ENCODE data around the gene ARHGAP21. TPM values are rescaled to one million over a fixed set of nuclear protein-coding genes. Genes with fewer than 3 reads are reported as not detected.

ARHGAP21 gene
- total and polyA plus RNA-seq, 9 of the 15 experiments (the other 6 are each of a cell fraction or from before 2014, with no cell fraction given): 13.6 to 145 (median 60.8) TPM

- ATAC-seq: no peak; the same call in 2 of the 3 replicates
- H3K9ac ChIP-seq (ENCODE audit: insufficient read depth in 1 of 2, low read depth in 2 of 2, low read length in 2 of 2): no peak overlapping the region
- intact Hi-C loops (cut with micrococcal nuclease): no loop called here
- H3K4me3 ChIP-seq: no peak overlapping the region
- no peak overlapping the region for H3K4me2 ChIP-seq (ENCODE audit: insufficient read depth, low read length)
- FAIRE-seq: no peak
- no peak overlapping the region for H2AFZ ChIP-seq (ENCODE audit: low read depth, low read length)
- peak in 1 of 4 experiments; percentile 29 for DNase-seq (ENCODE audit: extremely low read depth in 1 of 4, low spot score in 3 of 4)
- 55% methylated on average over 4 of the region's 4 CpGs for WGBS (ENCODE audit: insufficient coverage, low coverage, missing lambda C conversion rate)
- no peaks in the 10 kb centered on the region for H3K9me3 ChIP-seq (replicated peaks; ENCODE audit: control insufficient read depth, insufficient read depth, low read depth, low read length)
- in situ Hi-C loops (cut with MboI): no loop called here
- peaks cover 86% of the 10 kb centered on the region for H3K79me2 ChIP-seq (ENCODE audit: control insufficient read depth, insufficient read depth, low read length)
- no peaks in the 10 kb centered on the region for H3K27me3 ChIP-seq (ENCODE audit: control insufficient read depth in 2 of 2, insufficient read depth in 2 of 2, low read length in 2 of 2)
- no peaks in the 10 kb centered on the region for H4K20me1 ChIP-seq (replicated peaks; ENCODE audit: control insufficient read depth, insufficient read depth, low read length)
- ChIA-PET POLR2A (interaction anchor here (1.0 to 1.8 kb wide), 3 partner anchors 9 to 15 kb away, joined by 4 to 9 read pairs (median 6); no protein-coding TSS in a partner anchor), CTCF (ENCODE audit: low intra/inter-chr PET ratio) (no interaction called here)
- peaks cover 4 to 12% of the 10 kb centered on the region in 2 experiments; a peak in 4 of 5 replicates for H3K4me1 ChIP-seq (replicated peaks in 1 of 2; ENCODE audit: control insufficient read depth in 2 of 2, insufficient read depth in 2 of 2, low read length in 2 of 2)
- H3K9me1 ChIP-seq (ENCODE audit: control insufficient read depth, insufficient read depth, low read length): peaks cover 3% of the 10 kb centered on the region
- 0 out of 3 replicates have a peak overlapping the region, but pooled peaks have one; percentile 2 for H3K27ac ChIP-seq (ENCODE audit: extremely low read depth, low read depth, low read length)
- BruUV-seq (replicated peaks): no TSS peak
- H3K36me3 ChIP-seq (ENCODE audit: control insufficient read depth, insufficient read depth, low read length): peaks cover 5% of the 10 kb centered on the region; the same call in 2 of the 3 replicates
- TF ChIP-seq THAP7 (CRISPR knock-in tag; IDR thresholded peaks at IDR 0.05) (no peak), CHAMP1 (IDR thresholded peaks at IDR 0.05) (no peak), FOXM1 (IDR thresholded peaks at IDR 0.05; ENCODE audit: low read depth) (no peak), FOXM1 (CRISPR knock-in tag; IDR thresholded peaks at IDR 0.05; ENCODE audit: low read depth) (no peak), ARNT (IDR thresholded peaks at IDR 0.05) (no peak), TFAM (CRISPR knock-in tag; conservative IDR thresholded peaks at IDR 0.05) (no peak), ZNF253 (CRISPR knock-in tag; conservative IDR thresholded peaks at IDR 0.05) (no peak), RREB1 (CRISPR knock-in tag; IDR thresholded peaks at IDR 0.05) (no peak), FOXK2 (conservative IDR thresholded peaks at IDR 0.05 in 1 of 2, IDR thresholded peaks at IDR 0.05 in 1 of 2; ENCODE audit: low read depth in 2 of 2) (no peak), RFX5 (IDR thresholded peaks at IDR 0.05; ENCODE audit: low read depth, low read length) (no peak), MLX (CRISPR knock-in tag; conservative IDR thresholded peaks at IDR 0.05) (no peak), SETDB1 (IDR thresholded peaks at IDR 0.05; ENCODE audit: low read length) (no peak)
Observed at GRCh38 chr10:24685958-24686540, 37.6 kb downstream of the ARHGAP21 start.
